Neural progenitor cell (in vitro differentiated cells): ENCODE measurements around the gene CIAO3.

Source experiments
- EZH2phosphoT487 ChIP-seq: fragments of 200-600 bp; sonication (generic); IDR thresholded peaks from 2 replicates; pipeline ENCODE4 v1.6.1; 2017; ENCODE audit warnings: antibody characterized with exemption
- TF ChIP-seq, protein P1 (sequence below): fragments of 200-600 bp; sonication (generic); IDR thresholded peaks from 2 replicates; pipeline ENCODE4 v1.5.1; 2017; ENCODE audit warnings: antibody characterized with exemption, mild to moderate bottlenecking

GRCh38 chr16:778447-778846 is 37.6 kb upstream of the CIAO3 start:
- TF ChIP-seq, protein P1, sequence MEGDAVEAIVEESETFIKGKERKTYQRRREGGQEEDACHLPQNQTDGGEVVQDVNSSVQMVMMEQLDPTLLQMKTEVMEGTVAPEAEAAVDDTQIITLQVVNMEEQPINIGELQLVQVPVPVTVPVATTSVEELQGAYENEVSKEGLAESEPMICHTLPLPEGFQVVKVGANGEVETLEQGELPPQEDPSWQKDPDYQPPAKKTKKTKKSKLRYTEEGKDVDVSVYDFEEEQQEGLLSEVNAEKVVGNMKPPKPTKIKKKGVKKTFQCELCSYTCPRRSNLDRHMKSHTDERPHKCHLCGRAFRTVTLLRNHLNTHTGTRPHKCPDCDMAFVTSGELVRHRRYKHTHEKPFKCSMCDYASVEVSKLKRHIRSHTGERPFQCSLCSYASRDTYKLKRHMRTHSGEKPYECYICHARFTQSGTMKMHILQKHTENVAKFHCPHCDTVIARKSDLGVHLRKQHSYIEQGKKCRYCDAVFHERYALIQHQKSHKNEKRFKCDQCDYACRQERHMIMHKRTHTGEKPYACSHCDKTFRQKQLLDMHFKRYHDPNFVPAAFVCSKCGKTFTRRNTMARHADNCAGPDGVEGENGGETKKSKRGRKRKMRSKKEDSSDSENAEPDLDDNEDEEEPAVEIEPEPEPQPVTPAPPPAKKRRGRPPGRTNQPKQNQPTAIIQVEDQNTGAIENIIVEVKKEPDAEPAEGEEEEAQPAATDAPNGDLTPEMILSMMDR = no peak
- no peak for TF ChIP-seq EZH2phosphoT487
